HepG2 (cell line): ENCODE data around the gene SELENOM. TPM values are rescaled to one million over a fixed set of nuclear protein-coding genes. Genes with fewer than 3 reads are reported as not detected.

Experiments
- ATAC-seq: fragments of 200-7000 bp; cut with Tn5 transposase; 3 replicates; pipeline ENCODE4 v1.9.1; 2020; ENCODE audit warnings: mild to moderate bottlenecking, moderate library complexity
- BruUV-seq: library from RNA; stranded (reverse); fragments of 400-500 nt; replicated peaks from 2 replicates; lab custom pipeline; 2021; lab: Mats Ljungman, UMichigan
- CTCF ChIA-PET: fragments of 300-600 bp; formaldehyde crosslinking; extraction: SDS; loops from one replicate; lab custom pipeline; 2021; ENCODE audit warnings: low total read pairs, inconsistent platforms, low intra/inter-chr PET ratio; lab: Yijun Ruan, JAX
- POLR2A ChIA-PET: fragments of 350-600 bp; sonication (Branson Sonifier 250); formaldehyde crosslinking; loops from one replicate; lab custom pipeline; 2020; ENCODE audit warnings: antibody characterized with exemption, inconsistent platforms; lab: Yijun Ruan, JAX
- DNase-seq: peaks from one replicate; pipeline ENCODE4 v3.0.0-alpha.2; 2015; ENCODE audit warnings: low spot score
- FAIRE-seq: peaks from 3 replicates; lab custom pipeline; 2011; peaks lifted over from hg19 to GRCh38; lab: Jason Lieb, UNC
- H2AFZ ChIP-seq: one replicate; pipeline ENCODE4 v1.6.1; 2011; ENCODE audit warnings: low read length, inconsistent platforms
- H3K27ac ChIP-seq: fragments of 300-600 bp; 3 replicates; pipeline ENCODE4 v1.8.0; 2011; ENCODE audit warnings: mixed run types, mild to moderate bottlenecking, mixed read lengths, low read length, inconsistent platforms; ENCODE audit not compliant: insufficient read depth; ENCODE audit errors: extremely low read length
- H3K27me3 ChIP-seq, 2 experiments: fragments of 200-600 bp in 1 of 2; 2 replicates in 1 of 2; 3 replicates in 1 of 2; pipeline versions ENCODE4 v1.6.0 to v1.8.0; 2011; ENCODE audit warnings: low read length in 2 of 2, mild to moderate bottlenecking in 2 of 2, moderate library complexity in 2 of 2, inconsistent platforms in 1 of 2; ENCODE audit not compliant: insufficient read depth in 2 of 2, control insufficient read depth in 1 of 2
- H3K36me3 ChIP-seq, 2 experiments: fragments of 200-600 bp in 1 of 2; replicated peaks in 1 of 2; 2 replicates in 1 of 2; 3 replicates in 1 of 2; pipeline versions ENCODE4 v1.5.1 to v1.8.0; 2011; ENCODE audit warnings: low read length in 2 of 2, inconsistent platforms in 1 of 2; ENCODE audit not compliant: insufficient read depth in 2 of 2, control insufficient read depth in 1 of 2
- H3K4me1 ChIP-seq: 2 replicates; pipeline ENCODE4 v1.5.1; 2012; ENCODE audit warnings: low read length, inconsistent platforms; ENCODE audit not compliant: insufficient read depth
- H3K4me2 ChIP-seq: 2 replicates; pipeline ENCODE4 v1.6.0; 2011; ENCODE audit warnings: low read depth, low read length, inconsistent platforms
- H3K4me3 ChIP-seq, 3 experiments: fragments of 200-600 bp in 1 of 3; sonication (generic), shearing (Covaris generic) in 1 of 3; replicated peaks in 1 of 3; 2 replicates each; pipeline ENCODE4 v1.5.1; 2011 to 2016; ENCODE audit warnings: low read length in 3 of 3, inconsistent platforms in 2 of 3, low read depth in 2 of 3, mild to moderate bottlenecking in 2 of 3, control low read depth in 1 of 3, mixed read lengths in 1 of 3; ENCODE audit not compliant: insufficient read depth in 1 of 3
- H3K79me2 ChIP-seq: one replicate; pipeline ENCODE4 v1.6.1; 2011; ENCODE audit warnings: low read length, inconsistent platforms; ENCODE audit not compliant: insufficient read depth
- H3K9ac ChIP-seq: 2 replicates; pipeline ENCODE4 v1.6.0; 2011; ENCODE audit warnings: mild to moderate bottlenecking, low read depth, low read length, inconsistent platforms; ENCODE audit not compliant: insufficient read depth
- H3K9me3 ChIP-seq: 2 replicates; pipeline ENCODE4 v1.5.1; 2012; ENCODE audit warnings: mild to moderate bottlenecking, low read length
- H4K20me1 ChIP-seq: 2 replicates; pipeline ENCODE4 v1.6.0; 2011; ENCODE audit warnings: inconsistent platforms, mild to moderate bottlenecking, low read length, moderate library complexity; ENCODE audit not compliant: insufficient read depth
- BHLHE40 ChIP-seq: IDR thresholded peaks from 2 replicates; pipeline ENCODE4 v1.6.1; 2011; ENCODE audit warnings: low read length, improper control_type of control experiment
- HCFC1 ChIP-seq: fragments of 150-350 bp; IDR thresholded peaks from 2 replicates; pipeline ENCODE4 v1.6.1; 2014; ENCODE audit warnings: low read depth, low read length
- KDM5A ChIP-seq: fragments of 200-600 bp; sonication (generic); IDR thresholded peaks from 2 replicates; pipeline ENCODE4 v1.7.0; 2018; ENCODE audit warnings: antibody characterized with exemption, mild to moderate bottlenecking, low read length, borderline replicate concordance
- RAD21 ChIP-seq: fragments of 450-650 bp; formaldehyde crosslinking; IDR thresholded peaks from 2 replicates; pipeline ENCODE4 v1.5.0; 2020; ENCODE audit warnings: mild to moderate bottlenecking
- RELA ChIP-seq: sonication (generic); formaldehyde crosslinking; IDR thresholded peaks from 2 replicates; pipeline ENCODE4 v1.4.0; 2020; ENCODE audit warnings: missing genetic modification reagents
- RFXAP ChIP-seq: sonication (generic); formaldehyde crosslinking; IDR thresholded peaks from 2 replicates; pipeline ENCODE4 v1.4.0; 2020; ENCODE audit warnings: missing genetic modification reagents, borderline replicate concordance
- ZFY ChIP-seq: sonication (generic); formaldehyde crosslinking; IDR thresholded peaks from 2 replicates; pipeline ENCODE4 v1.4.0; 2020; ENCODE audit warnings: missing genetic modification reagents
- ZNF430 ChIP-seq: sonication (generic); formaldehyde crosslinking; IDR thresholded peaks from 2 replicates; pipeline ENCODE4 v1.9.0; 2021; ENCODE audit warnings: mild to moderate bottlenecking, missing genetic modification reagents
- ZNF564 ChIP-seq: sonication (generic); formaldehyde crosslinking; IDR thresholded peaks from 2 replicates; pipeline ENCODE4 v1.8.1; 2023; ENCODE audit warnings: mild to moderate bottlenecking, missing genetic modification reagents
- ZSCAN9 ChIP-seq: IDR thresholded peaks from 2 replicates; pipeline ENCODE4 v1.6.1; 2016; ENCODE audit warnings: borderline replicate concordance
- WGBS: methylation state at CpG from one replicate; pipeline ENCODE4 v1.1.6; 2017; ENCODE audit warnings: low lambda C conversion rate; 5-methylcytosine and 5-hydroxymethylcytosine counted together
- in situ Hi-C: cut with HindIII; loops from 2 replicates; pipeline ENCODE4 v1.10.0; 2017; ENCODE audit warnings: low pct_unique_long_range_greater_than_20kb; ENCODE audit not compliant: extremely low pct_ligation_motif_present
- intact Hi-C: fragments of 100-400 bp; cut with micrococcal nuclease; formaldehyde crosslinking; loops from one replicate; pipeline ENCODE4 v1.10.0; 2022; ENCODE audit not compliant: unreplicated experiment
- polyA plus RNA-seq, 8 experiments: library from polyadenylated mRNA; depleted of rRNA in 3 of 8; stranded (reverse) in 7 of 8; unstranded in 1 of 8; fragments of >200 nt; fragmentation: Illumina TruSeq in 4 of 8; extraction: Trizol in 4 of 8; gene quantifications; 2 replicates each; pipeline versions ENCODE4 v1.2.1 to v1.2.3, GENCODE V29; 2011 to 2016; ENCODE audit warnings: low read depth in 4 of 8, missing spikeins in 1 of 8, mixed read lengths in 1 of 8; ENCODE audit not compliant: insufficient read depth in 1 of 8
- total RNA-seq, 5 experiments: library from RNA; depleted of rRNA; stranded (reverse); fragments of >200 nt; fragmentation: Illumina TruSeq; extraction: Trizol; gene quantifications; 2 replicates each; pipeline ENCODE4 v1.2.3, GENCODE V29; 2016; ENCODE audit warnings: low read depth in 1 of 5
- TF ChIP-seq, protein P1 (sequence below): sonication (generic); formaldehyde crosslinking; IDR thresholded peaks from 2 replicates; pipeline ENCODE4 v1.8.1; 2022; ENCODE audit warnings: mild to moderate bottlenecking, missing genetic modification reagents
- TF ChIP-seq, protein P2 (sequence below): sonication (generic); formaldehyde crosslinking; conservative IDR thresholded peaks from 2 replicates; pipeline ENCODE4 v1.5.0; 2020; ENCODE audit warnings: missing genetic modification reagents
- TF ChIP-seq, protein P3 (sequence below): sonication (generic); formaldehyde crosslinking; conservative IDR thresholded peaks from 2 replicates; pipeline ENCODE4 v1.4.0; 2020; ENCODE audit warnings: missing genetic modification reagents
- TF ChIP-seq, protein P4 (sequence below): sonication (generic); formaldehyde crosslinking; IDR thresholded peaks from 2 replicates; pipeline ENCODE4 v1.4.0; 2020; ENCODE audit warnings: missing genetic modification reagents
- TF ChIP-seq, protein P5 (sequence below): sonication (generic); formaldehyde crosslinking; IDR thresholded peaks from 2 replicates; pipeline ENCODE4 v1.8.1; 2023; ENCODE audit warnings: missing genetic modification reagents, mild to moderate bottlenecking, borderline replicate concordance

SELENOM gene
- total and polyA plus RNA-seq, 2 of the 13 experiments (the other 11 are each of a cell fraction or from before 2014, with no cell fraction given) = 4.1 to 4.3 TPM

DNA sequence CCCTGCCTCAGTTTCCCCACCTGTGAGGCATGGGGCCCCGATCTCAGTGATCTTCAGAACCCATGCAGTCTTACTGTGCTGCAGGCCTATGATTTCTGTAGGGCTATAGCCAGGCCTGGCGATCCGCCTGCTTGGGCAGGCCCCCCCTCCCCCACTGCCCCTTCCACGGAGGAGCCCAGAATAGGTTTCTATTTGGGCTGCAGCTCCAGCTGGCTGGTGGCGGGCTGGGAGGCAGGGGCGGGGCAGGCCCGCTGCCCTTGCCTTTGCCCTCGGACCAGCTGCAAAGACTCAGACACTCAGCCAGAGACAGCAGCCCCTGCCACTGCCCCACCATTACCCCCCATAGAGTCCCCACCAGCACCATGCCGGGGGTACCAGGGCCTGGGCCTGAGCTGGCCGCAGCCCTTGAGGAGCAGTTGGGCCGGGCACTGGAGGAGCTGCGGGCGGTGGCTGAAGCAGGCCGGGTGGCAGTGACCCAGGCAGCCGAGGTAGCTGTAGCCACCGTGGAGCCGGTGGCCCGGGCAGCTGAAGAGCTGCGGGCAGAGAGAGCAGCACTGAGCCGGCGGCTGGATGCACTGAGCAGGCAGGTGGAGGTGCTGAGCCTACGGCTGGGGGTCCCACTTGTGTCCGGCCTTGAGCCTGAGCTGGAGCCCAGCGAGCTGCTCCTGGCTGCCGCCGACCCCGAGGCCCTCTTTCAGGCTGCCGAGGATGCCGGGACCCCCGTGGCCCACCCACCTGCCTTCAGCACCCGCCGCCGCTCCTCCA, 14.1 kb downstream of the SELENOM start:
- DNase-seq (no peak), ATAC-seq (no peak)
- H3K27me3 ChIP-seq = no peaks in the 10 kb centered on the region
- H2AFZ ChIP-seq = no peak overlapping the region
- in situ Hi-C loops = no loop called here
- H3K4me3 ChIP-seq = no peak overlapping the region
- no peaks in the 10 kb centered on the region for H3K4me1 ChIP-seq
- H3K27ac ChIP-seq = no peak overlapping the region
- no TSS peak for BruUV-seq
- no peak overlapping the region for H3K4me2 ChIP-seq
- POLR2A ChIA-PET = no interaction called here
- intact Hi-C loops = no loop called here
- no peaks in the 10 kb centered on the region for H4K20me1 ChIP-seq
- TF ChIP-seq ZNF564 (CRISPR knock-in tag) (no peak), RFXAP (CRISPR knock-in tag) (no peak), HCFC1 (no peak), ZFY (no peak), RELA (CRISPR knock-in tag) (no peak), BHLHE40 (no peak), KDM5A (no peak), RAD21 (no peak), ZNF430 (no peak), ZSCAN9 (CRISPR knock-in tag) (no peak)
- TF ChIP-seq, protein P1, sequence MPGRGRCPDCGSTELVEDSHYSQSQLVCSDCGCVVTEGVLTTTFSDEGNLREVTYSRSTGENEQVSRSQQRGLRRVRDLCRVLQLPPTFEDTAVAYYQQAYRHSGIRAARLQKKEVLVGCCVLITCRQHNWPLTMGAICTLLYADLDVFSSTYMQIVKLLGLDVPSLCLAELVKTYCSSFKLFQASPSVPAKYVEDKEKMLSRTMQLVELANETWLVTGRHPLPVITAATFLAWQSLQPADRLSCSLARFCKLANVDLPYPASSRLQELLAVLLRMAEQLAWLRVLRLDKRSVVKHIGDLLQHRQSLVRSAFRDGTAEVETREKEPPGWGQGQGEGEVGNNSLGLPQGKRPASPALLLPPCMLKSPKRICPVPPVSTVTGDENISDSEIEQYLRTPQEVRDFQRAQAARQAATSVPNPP (CRISPR knock-in tag) = no peak
- TF ChIP-seq, protein P2, sequence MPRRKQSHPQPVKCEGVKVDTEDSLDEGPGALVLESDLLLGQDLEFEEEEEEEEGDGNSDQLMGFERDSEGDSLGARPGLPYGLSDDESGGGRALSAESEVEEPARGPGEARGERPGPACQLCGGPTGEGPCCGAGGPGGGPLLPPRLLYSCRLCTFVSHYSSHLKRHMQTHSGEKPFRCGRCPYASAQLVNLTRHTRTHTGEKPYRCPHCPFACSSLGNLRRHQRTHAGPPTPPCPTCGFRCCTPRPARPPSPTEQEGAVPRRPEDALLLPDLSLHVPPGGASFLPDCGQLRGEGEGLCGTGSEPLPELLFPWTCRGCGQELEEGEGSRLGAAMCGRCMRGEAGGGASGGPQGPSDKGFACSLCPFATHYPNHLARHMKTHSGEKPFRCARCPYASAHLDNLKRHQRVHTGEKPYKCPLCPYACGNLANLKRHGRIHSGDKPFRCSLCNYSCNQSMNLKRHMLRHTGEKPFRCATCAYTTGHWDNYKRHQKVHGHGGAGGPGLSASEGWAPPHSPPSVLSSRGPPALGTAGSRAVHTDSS (CRISPR knock-in tag) = no peak
- TF ChIP-seq, protein P3, sequence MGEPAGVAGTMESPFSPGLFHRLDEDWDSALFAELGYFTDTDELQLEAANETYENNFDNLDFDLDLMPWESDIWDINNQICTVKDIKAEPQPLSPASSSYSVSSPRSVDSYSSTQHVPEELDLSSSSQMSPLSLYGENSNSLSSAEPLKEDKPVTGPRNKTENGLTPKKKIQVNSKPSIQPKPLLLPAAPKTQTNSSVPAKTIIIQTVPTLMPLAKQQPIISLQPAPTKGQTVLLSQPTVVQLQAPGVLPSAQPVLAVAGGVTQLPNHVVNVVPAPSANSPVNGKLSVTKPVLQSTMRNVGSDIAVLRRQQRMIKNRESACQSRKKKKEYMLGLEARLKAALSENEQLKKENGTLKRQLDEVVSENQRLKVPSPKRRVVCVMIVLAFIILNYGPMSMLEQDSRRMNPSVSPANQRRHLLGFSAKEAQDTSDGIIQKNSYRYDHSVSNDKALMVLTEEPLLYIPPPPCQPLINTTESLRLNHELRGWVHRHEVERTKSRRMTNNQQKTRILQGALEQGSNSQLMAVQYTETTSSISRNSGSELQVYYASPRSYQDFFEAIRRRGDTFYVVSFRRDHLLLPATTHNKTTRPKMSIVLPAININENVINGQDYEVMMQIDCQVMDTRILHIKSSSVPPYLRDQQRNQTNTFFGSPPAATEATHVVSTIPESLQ = no peak
- TF ChIP-seq, protein P4, sequence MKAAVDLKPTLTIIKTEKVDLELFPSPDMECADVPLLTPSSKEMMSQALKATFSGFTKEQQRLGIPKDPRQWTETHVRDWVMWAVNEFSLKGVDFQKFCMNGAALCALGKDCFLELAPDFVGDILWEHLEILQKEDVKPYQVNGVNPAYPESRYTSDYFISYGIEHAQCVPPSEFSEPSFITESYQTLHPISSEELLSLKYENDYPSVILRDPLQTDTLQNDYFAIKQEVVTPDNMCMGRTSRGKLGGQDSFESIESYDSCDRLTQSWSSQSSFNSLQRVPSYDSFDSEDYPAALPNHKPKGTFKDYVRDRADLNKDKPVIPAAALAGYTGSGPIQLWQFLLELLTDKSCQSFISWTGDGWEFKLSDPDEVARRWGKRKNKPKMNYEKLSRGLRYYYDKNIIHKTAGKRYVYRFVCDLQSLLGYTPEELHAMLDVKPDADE = no peak
- TF ChIP-seq, protein P5, sequence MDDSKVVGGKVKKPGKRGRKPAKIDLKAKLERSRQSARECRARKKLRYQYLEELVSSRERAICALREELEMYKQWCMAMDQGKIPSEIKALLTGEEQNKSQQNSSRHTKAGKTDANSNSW (CRISPR knock-in tag) = no peak
- TF ChIP-seq, all 625 proteins: peak for 0
- no peak for FAIRE-seq
- H3K9me3 ChIP-seq = no peaks in the 10 kb centered on the region
- H3K9ac ChIP-seq = no peak overlapping the region
- 90% methylated on average over 10 of the region's 33 CpGs for WGBS
- H3K36me3 ChIP-seq = peaks cover 48 to 62% of the 10 kb centered on the region in 2 experiments
- CTCF ChIA-PET = no interaction called here
- H3K79me2 ChIP-seq = no peaks in the 10 kb centered on the region
